Measurements from ENCODE around the gene PSG11. TPM values are rescaled to one million over a fixed set of nuclear protein-coding genes. Genes with fewer than 3 reads are reported as not detected.
"Not testable (repeated sequence)": the region's sequence is repeated elsewhere in the genome, so short reads cannot be mapped to it uniquely, and the experiment has no call there.

PSG11 gene
- polyA plus RNA-seq = not detected
- long read RNA-seq, donor 1 = 0 reads
- long read RNA-seq, donor 2 = 0 reads
- long read RNA-seq, donor 3 = 0 reads
- long read RNA-seq, donor 4 = 0 reads
- long read RNA-seq, donor 5 = 0 reads
- long read RNA-seq, donor 6 = 0 reads
- long read RNA-seq, donor 7 = 0 reads
- long read RNA-seq, donor 8 = 0 reads
- long read RNA-seq, donor 9 = 0 reads
- long read RNA-seq, donor 10 = 0 reads

DNA sequence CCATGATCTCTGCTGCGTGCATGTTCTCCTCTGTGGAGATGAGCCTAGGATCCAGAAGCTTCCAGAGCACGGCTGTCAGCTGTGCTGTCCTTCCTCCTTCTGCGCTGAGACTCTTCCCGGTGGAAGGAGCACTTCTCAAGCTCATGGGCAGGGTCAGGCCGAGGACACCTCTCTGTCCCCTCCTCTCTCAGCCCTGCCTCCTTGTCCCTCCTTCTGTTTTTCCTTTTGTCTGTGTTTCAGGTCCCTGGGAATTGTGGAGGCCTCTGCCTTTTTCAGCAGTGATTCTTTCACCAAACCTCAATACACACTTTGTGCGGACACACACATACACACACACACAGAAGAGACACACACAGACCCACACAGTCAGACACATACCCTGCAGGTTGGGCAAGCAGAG is at the start of gene PSG11:
TSS of gene PSG11 (minus strand) at position 101 of the 400 bp plus-strand sequence. CDS start at position 4, 97 bp downstream.
- not testable (repeated sequence) for H3K4me3 ChIP-seq (ENCODE audit: low read depth in 1 of 3, low read length in 3 of 3); H3K36me3 ChIP-seq (ENCODE audit: control insufficient read depth in 3 of 3, insufficient read depth in 2 of 3, low read depth in 1 of 3, low read length in 3 of 3); H3K9me3 ChIP-seq (ENCODE audit: control insufficient read depth in 2 of 2, insufficient read depth in 1 of 2, low read depth in 1 of 2, low read length in 1 of 2); H3K4me1 ChIP-seq (ENCODE audit: control insufficient read depth in 3 of 3, insufficient read depth in 2 of 3, low read depth in 1 of 3, low read length in 2 of 3); FAIRE-seq; DNase-seq; H3K27me3 ChIP-seq (ENCODE audit: control insufficient read depth in 3 of 3, insufficient read depth in 3 of 3, low read length in 3 of 3); H3K27ac ChIP-seq (ENCODE audit: low read depth in 1 of 3, low read length in 2 of 3)
- 63 to 75% (median 66%) methylated on average over 6 of the region's 6 CpGs for WGBS, 3 donors

DNA sequence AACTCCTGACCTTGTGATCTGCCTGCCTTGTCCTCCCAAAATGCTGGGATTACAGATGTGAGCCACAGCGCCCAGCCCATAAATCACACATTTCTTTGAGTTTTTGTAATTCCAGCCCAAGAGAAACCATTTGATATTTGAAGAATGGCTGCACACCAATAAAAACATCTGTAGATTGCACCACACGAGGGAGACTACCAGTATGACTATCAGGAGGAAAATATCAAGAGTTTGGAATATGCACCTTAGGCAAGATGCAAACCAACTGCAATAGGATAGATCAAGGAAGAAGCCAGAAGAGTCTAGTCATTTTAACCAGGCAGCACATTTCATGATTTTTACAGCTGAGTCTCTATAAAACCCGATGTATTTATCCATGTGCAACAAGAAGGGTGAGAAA is 36.1 kb upstream of the PSG11 start:
- FAIRE-seq; DNase-seq; H3K4me3 ChIP-seq (ENCODE audit: low read depth in 1 of 3, low read length in 3 of 3); H3K27me3 ChIP-seq (ENCODE audit: control insufficient read depth in 3 of 3, insufficient read depth in 3 of 3, low read length in 3 of 3); H3K4me1 ChIP-seq (ENCODE audit: control insufficient read depth in 3 of 3, insufficient read depth in 2 of 3, low read depth in 1 of 3, low read length in 2 of 3); H3K27ac ChIP-seq (ENCODE audit: low read depth in 1 of 3, low read length in 2 of 3); H3K9me3 ChIP-seq (ENCODE audit: control insufficient read depth in 2 of 2, insufficient read depth in 1 of 2, low read depth in 1 of 2, low read length in 1 of 2); H3K36me3 ChIP-seq (ENCODE audit: control insufficient read depth in 3 of 3, insufficient read depth in 2 of 3, low read depth in 1 of 3, low read length in 3 of 3): not testable (repeated sequence)
- 65 to 73% (median 66%) methylated on average over 3 of the region's 3 CpGs for WGBS, 3 donors

DNA sequence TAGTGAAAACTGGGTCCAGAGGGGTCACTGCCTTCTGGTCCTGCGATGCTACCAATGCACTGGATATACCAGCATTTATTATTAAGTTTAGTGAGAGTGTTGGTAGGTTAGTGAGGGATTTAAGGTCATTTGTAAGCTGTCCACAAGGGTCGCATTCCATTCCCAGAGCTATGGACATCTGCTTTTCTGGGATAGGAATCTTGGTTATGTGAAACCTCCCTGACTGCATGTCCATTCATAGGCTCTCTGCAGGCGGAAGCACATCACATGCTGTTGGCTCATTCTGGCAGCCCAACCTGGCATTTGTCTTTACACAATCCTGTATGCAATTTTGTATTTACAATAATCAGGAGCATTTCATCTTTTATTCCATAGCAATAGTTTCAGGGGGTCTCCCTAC is 35.1 kb upstream of the PSG11 start:
- H3K4me3 ChIP-seq (ENCODE audit: low read depth in 1 of 3, low read length in 3 of 3); DNase-seq; H3K27me3 ChIP-seq (ENCODE audit: control insufficient read depth in 3 of 3, insufficient read depth in 3 of 3, low read length in 3 of 3); H3K4me1 ChIP-seq (ENCODE audit: control insufficient read depth in 3 of 3, insufficient read depth in 2 of 3, low read depth in 1 of 3, low read length in 2 of 3); FAIRE-seq; H3K9me3 ChIP-seq (ENCODE audit: control insufficient read depth in 2 of 2, insufficient read depth in 1 of 2, low read depth in 1 of 2, low read length in 1 of 2); H3K36me3 ChIP-seq (ENCODE audit: control insufficient read depth in 3 of 3, insufficient read depth in 2 of 3, low read depth in 1 of 3, low read length in 3 of 3); H3K27ac ChIP-seq (ENCODE audit: low read depth in 1 of 3, low read length in 2 of 3): not testable (repeated sequence)
- 65 to 74% (median 67%) methylated on average over 3 of the region's 3 CpGs for WGBS, 3 donors

DNA sequence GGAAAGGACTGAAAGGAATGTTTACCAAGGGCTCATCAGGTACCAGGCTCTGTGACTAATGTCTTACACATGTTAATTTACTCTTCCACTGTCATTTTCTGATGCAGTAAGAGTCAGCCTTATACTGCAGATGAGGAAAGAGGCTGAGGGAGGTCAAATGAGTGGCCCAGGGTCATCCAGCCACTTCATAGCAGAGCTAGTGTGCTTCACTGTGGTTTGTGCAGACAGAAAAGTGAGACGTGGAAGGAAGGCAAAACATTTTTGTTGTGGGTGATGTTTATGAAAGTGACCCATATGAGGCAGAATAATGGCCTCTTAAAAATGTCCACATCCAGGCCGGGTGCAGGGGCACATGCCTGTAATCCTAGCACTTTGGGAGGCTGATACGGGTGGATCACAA is 34.0 kb upstream of the PSG11 start:
- not testable (repeated sequence) for H3K9me3 ChIP-seq (ENCODE audit: control insufficient read depth in 2 of 2, insufficient read depth in 1 of 2, low read depth in 1 of 2, low read length in 1 of 2); H3K4me1 ChIP-seq (ENCODE audit: control insufficient read depth in 3 of 3, insufficient read depth in 2 of 3, low read depth in 1 of 3, low read length in 2 of 3); DNase-seq; H3K27ac ChIP-seq (ENCODE audit: low read depth in 1 of 3, low read length in 2 of 3); H3K4me3 ChIP-seq (ENCODE audit: low read depth in 1 of 3, low read length in 3 of 3); H3K36me3 ChIP-seq (ENCODE audit: control insufficient read depth in 3 of 3, insufficient read depth in 2 of 3, low read depth in 1 of 3, low read length in 3 of 3); FAIRE-seq; H3K27me3 ChIP-seq (ENCODE audit: control insufficient read depth in 3 of 3, insufficient read depth in 3 of 3, low read length in 3 of 3)
- WGBS, 3 donors = 65 to 79% (median 71%) methylated on average over 3 of the region's 3 CpGs

- H3K27me3 ChIP-seq (ENCODE audit: control insufficient read depth in 3 of 3, insufficient read depth in 3 of 3, low read length in 3 of 3); FAIRE-seq; H3K27ac ChIP-seq (ENCODE audit: low read depth in 1 of 3, low read length in 2 of 3); H3K4me1 ChIP-seq (ENCODE audit: control insufficient read depth in 3 of 3, insufficient read depth in 2 of 3, low read depth in 1 of 3, low read length in 2 of 3); H3K36me3 ChIP-seq (ENCODE audit: control insufficient read depth in 3 of 3, insufficient read depth in 2 of 3, low read depth in 1 of 3, low read length in 3 of 3); H3K4me3 ChIP-seq (ENCODE audit: low read depth in 1 of 3, low read length in 3 of 3); H3K9me3 ChIP-seq (ENCODE audit: control insufficient read depth in 2 of 2, insufficient read depth in 1 of 2, low read depth in 1 of 2, low read length in 1 of 2); DNase-seq: not testable (repeated sequence)
- WGBS, 3 donors = 72 to 78% (median 76%) methylated on average over 2 of the region's 2 CpGs
These were observed 33.2 kb upstream of the PSG11 start for GRCh38 chr19:43059482-43059881.

GRCh38 chr19:43058440-43058839 is 32.2 kb upstream of the PSG11 start:
- not testable (repeated sequence) for H3K27ac ChIP-seq (ENCODE audit: low read depth in 1 of 3, low read length in 2 of 3); FAIRE-seq; H3K27me3 ChIP-seq (ENCODE audit: control insufficient read depth in 3 of 3, insufficient read depth in 3 of 3, low read length in 3 of 3); H3K9me3 ChIP-seq (ENCODE audit: control insufficient read depth in 2 of 2, insufficient read depth in 1 of 2, low read depth in 1 of 2, low read length in 1 of 2); H3K36me3 ChIP-seq (ENCODE audit: control insufficient read depth in 3 of 3, insufficient read depth in 2 of 3, low read depth in 1 of 3, low read length in 3 of 3); H3K4me1 ChIP-seq (ENCODE audit: control insufficient read depth in 3 of 3, insufficient read depth in 2 of 3, low read depth in 1 of 3, low read length in 2 of 3); DNase-seq; H3K4me3 ChIP-seq (ENCODE audit: low read depth in 1 of 3, low read length in 3 of 3)
- WGBS, 3 donors = 13 to 53% (median 29%) methylated on average over 1 to 2 of the region's 2 CpGs

- WGBS, 3 donors = 74 to 85% (median 77%) methylated on average over 3 of the region's 3 CpGs
- FAIRE-seq = not testable (repeated sequence)
These were observed 21.7 kb upstream of the PSG11 start for GRCh38 chr19:43047966-43048365.

GRCh38 chr19:43046578-43046977 is 20.3 kb upstream of the PSG11 start:
- not testable (repeated sequence) for DNase-seq; H3K27ac ChIP-seq (ENCODE audit: low read depth in 1 of 3, low read length in 2 of 3); FAIRE-seq; H3K4me1 ChIP-seq (ENCODE audit: control insufficient read depth in 3 of 3, insufficient read depth in 2 of 3, low read depth in 1 of 3, low read length in 2 of 3); H3K9me3 ChIP-seq (ENCODE audit: control insufficient read depth in 2 of 2, insufficient read depth in 1 of 2, low read depth in 1 of 2, low read length in 1 of 2); H3K4me3 ChIP-seq (ENCODE audit: low read depth in 1 of 3, low read length in 3 of 3); H3K27me3 ChIP-seq (ENCODE audit: control insufficient read depth in 3 of 3, insufficient read depth in 3 of 3, low read length in 3 of 3); H3K36me3 ChIP-seq (ENCODE audit: control insufficient read depth in 3 of 3, insufficient read depth in 2 of 3, low read depth in 1 of 3, low read length in 3 of 3)
- 70 to 82% (median 73%) methylated on average over 2 of the region's 2 CpGs for WGBS, 3 donors

More at GRCh38 chr19:43047966-43048365, 21.7 kb upstream of the PSG11 start:
- H3K9me3 ChIP-seq (ENCODE audit: control insufficient read depth in 2 of 2, insufficient read depth in 1 of 2, low read depth in 1 of 2, low read length in 1 of 2); H3K27me3 ChIP-seq (ENCODE audit: control insufficient read depth in 3 of 3, insufficient read depth in 3 of 3, low read length in 3 of 3); DNase-seq; H3K4me1 ChIP-seq (ENCODE audit: control insufficient read depth in 3 of 3, insufficient read depth in 2 of 3, low read depth in 1 of 3, low read length in 2 of 3); H3K4me3 ChIP-seq (ENCODE audit: low read depth in 1 of 3, low read length in 3 of 3); H3K36me3 ChIP-seq (ENCODE audit: control insufficient read depth in 3 of 3, insufficient read depth in 2 of 3, low read depth in 1 of 3, low read length in 3 of 3); H3K27ac ChIP-seq (ENCODE audit: low read depth in 1 of 3, low read length in 2 of 3): not testable (repeated sequence)

Measured in small intestine (tissue), 16 donors.